Measurements from ENCODE around the gene CYP26C1.

DNA sequence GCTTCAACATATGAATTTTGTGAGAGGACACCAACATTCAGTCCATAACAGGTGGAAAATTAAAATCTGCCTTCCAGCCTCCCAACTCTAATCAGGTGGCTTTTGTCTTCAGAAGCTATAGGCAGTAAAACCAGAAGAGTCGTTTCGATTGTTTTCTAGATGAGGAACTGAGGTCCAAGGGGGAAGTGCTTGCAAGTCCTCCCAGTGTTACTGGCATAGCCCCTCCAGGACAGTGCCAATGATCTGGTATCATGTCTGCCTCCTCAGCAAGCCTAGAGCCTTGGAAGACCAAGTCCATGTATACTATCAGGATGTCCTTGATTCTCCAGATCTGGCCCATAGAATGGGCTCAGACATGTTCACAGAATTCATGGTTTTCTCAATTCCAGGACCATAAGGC, 30.0 kb downstream of the CYP26C1 start:
- TF ChIP-seq, protein P1, sequence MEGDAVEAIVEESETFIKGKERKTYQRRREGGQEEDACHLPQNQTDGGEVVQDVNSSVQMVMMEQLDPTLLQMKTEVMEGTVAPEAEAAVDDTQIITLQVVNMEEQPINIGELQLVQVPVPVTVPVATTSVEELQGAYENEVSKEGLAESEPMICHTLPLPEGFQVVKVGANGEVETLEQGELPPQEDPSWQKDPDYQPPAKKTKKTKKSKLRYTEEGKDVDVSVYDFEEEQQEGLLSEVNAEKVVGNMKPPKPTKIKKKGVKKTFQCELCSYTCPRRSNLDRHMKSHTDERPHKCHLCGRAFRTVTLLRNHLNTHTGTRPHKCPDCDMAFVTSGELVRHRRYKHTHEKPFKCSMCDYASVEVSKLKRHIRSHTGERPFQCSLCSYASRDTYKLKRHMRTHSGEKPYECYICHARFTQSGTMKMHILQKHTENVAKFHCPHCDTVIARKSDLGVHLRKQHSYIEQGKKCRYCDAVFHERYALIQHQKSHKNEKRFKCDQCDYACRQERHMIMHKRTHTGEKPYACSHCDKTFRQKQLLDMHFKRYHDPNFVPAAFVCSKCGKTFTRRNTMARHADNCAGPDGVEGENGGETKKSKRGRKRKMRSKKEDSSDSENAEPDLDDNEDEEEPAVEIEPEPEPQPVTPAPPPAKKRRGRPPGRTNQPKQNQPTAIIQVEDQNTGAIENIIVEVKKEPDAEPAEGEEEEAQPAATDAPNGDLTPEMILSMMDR (IDR thresholded peaks at IDR 0.05) = no peak
- TF ChIP-seq POLR2AphosphoS5 (IDR thresholded peaks at IDR 0.05) (no peak), POLR2A (IDR thresholded peaks at IDR 0.05) (no peak), EP300 (IDR thresholded peaks at IDR 0.05) (no peak)

Data from upper lobe of left lung (tissue), 4 donors.